GM23338 (cell line): Measurements from ENCODE around the gene KIF4B. TPM values are rescaled to one million over a fixed set of nuclear protein-coding genes. Genes with fewer than 3 reads are reported as not detected.

ENCODE experiments used
- ATAC-seq: fragments of 200-7000 bp; cut with Tn5 transposase; 3 replicates; pipeline ENCODE4 v1.9.1; 2020
- DNase-seq: peaks from one replicate; pipeline ENCODE4 v3.0.0-alpha.2; 2015; ENCODE audit warnings: low spot score
- H2AFZ ChIP-seq: fragments of 200-600 bp; sonication (generic); 2 replicates; pipeline ENCODE4 v1.8.0; 2016; ENCODE audit warnings: antibody characterized with exemption, mild to moderate bottlenecking, moderate library complexity
- H3F3A ChIP-seq: fragments of 200-600 bp; sonication (generic); replicated peaks from 2 replicates; pipeline ENCODE4 v1.8.0; 2017; ENCODE audit warnings: antibody characterized with exemption, mixed run types, low read depth
- H3K27ac ChIP-seq: fragments of 200-600 bp; sonication (generic); 2 replicates; pipeline ENCODE4 v1.6.1; 2016; ENCODE audit warnings: low read depth
- H3K27me3 ChIP-seq: fragments of 200-600 bp; sonication (generic); 2 replicates; pipeline ENCODE4 v1.8.0; 2016; ENCODE audit warnings: mild to moderate bottlenecking, mixed run types, moderate library complexity; ENCODE audit not compliant: insufficient read depth
- H3K36me3 ChIP-seq: fragments of 200-600 bp; sonication (generic); 2 replicates; pipeline ENCODE4 v1.8.0; 2016; ENCODE audit warnings: mild to moderate bottlenecking; ENCODE audit not compliant: insufficient read depth
- H3K4me1 ChIP-seq: fragments of 200-600 bp; sonication (generic); 2 replicates; pipeline ENCODE4 v1.8.0; 2016; ENCODE audit warnings: mild to moderate bottlenecking, moderate library complexity; ENCODE audit not compliant: insufficient read depth
- H3K4me2 ChIP-seq: fragments of 200-600 bp; sonication (generic); 2 replicates; pipeline ENCODE4 v1.7.1; 2017; ENCODE audit warnings: mixed run types
- H3K4me3 ChIP-seq: fragments of 200-600 bp; sonication (generic); 2 replicates; pipeline ENCODE4 v1.6.1; 2016; ENCODE audit warnings: mixed run types
- H3K79me2 ChIP-seq: fragments of 200-600 bp; sonication (generic); replicated peaks from 2 replicates; pipeline ENCODE4 v1.8.0; 2017; ENCODE audit warnings: mild to moderate bottlenecking; ENCODE audit not compliant: insufficient read depth
- H3K9me2 ChIP-seq: fragments of 200-600 bp; sonication (generic); 2 replicates; pipeline ENCODE4 v1.8.0; 2017; ENCODE audit not compliant: insufficient read depth
- H4K20me1 ChIP-seq: fragments of 200-600 bp; sonication (generic); replicated peaks from 2 replicates; pipeline ENCODE4 v1.8.0; 2017; ENCODE audit warnings: mild to moderate bottlenecking; ENCODE audit not compliant: insufficient read depth
- H3K27ac Mint-ChIP-seq: 2 replicates; pipeline ENCODE4 v1.8.0; 2020; ENCODE audit warnings: inconsistent platforms, mild to moderate bottlenecking, moderate library complexity, mixed read lengths
- H3K27me3 Mint-ChIP-seq: 3 replicates; pipeline ENCODE4 v1.8.0; 2022; ENCODE audit warnings: low read depth, mild to moderate bottlenecking, moderate library complexity, mixed read lengths, inconsistent platforms; ENCODE audit not compliant: insufficient read depth, poor library complexity
- H3K36me3 Mint-ChIP-seq: 3 replicates; pipeline ENCODE4 v1.8.0; 2021; ENCODE audit warnings: low read depth, mild to moderate bottlenecking, inconsistent platforms, moderate library complexity, mixed read lengths
- H3K4me1 Mint-ChIP-seq: 3 replicates; pipeline ENCODE4 v1.8.0; 2020; ENCODE audit warnings: mild to moderate bottlenecking, inconsistent platforms, mixed read lengths
- H3K4me3 Mint-ChIP-seq: 3 replicates; pipeline ENCODE4 v1.8.0; 2021; ENCODE audit warnings: moderate library complexity, mild to moderate bottlenecking, inconsistent platforms, mixed read lengths
- H3K9me3 Mint-ChIP-seq: 3 replicates; pipeline ENCODE4 v1.8.0; 2020; ENCODE audit warnings: moderate library complexity, mild to moderate bottlenecking, inconsistent platforms, mixed read lengths
- CREB1 ChIP-seq: fragments of 250-450 bp; sonication (Bioruptor Pico); IDR thresholded peaks from 2 replicates; pipeline ENCODE4 v1.5.0; 2020; ENCODE audit warnings: low read depth, mild to moderate bottlenecking, moderate library complexity
- CTCF ChIP-seq, 2 experiments: fragments of 200-600 bp in 1 of 2; sonication (generic) in 1 of 2; conservative IDR thresholded peaks; 2 replicates each; pipeline versions ENCODE4 v1.5.1 to v1.6.1; 2016 to 2017; ENCODE audit warnings: antibody characterized with exemption in 2 of 2, low read depth in 2 of 2, mild to moderate bottlenecking in 2 of 2, moderate library complexity in 1 of 2
- EZH2phosphoT487 ChIP-seq: fragments of 200-600 bp; sonication (generic); IDR thresholded peaks from one replicate; pipeline ENCODE4 v1.8.1; 2018; ENCODE audit warnings: antibody characterized with exemption; ENCODE audit not compliant: unreplicated experiment
- JUNB ChIP-seq: IDR thresholded peaks from one replicate; pipeline ENCODE4 v1.6.1; 2016; ENCODE audit warnings: antibody characterized with exemption; ENCODE audit not compliant: unreplicated experiment
- ZNF114 ChIP-seq: fragments of 250-450 bp; sonication (Bioruptor Pico); IDR thresholded peaks from 2 replicates; pipeline ENCODE4 v1.5.0; 2020; ENCODE audit warnings: mild to moderate bottlenecking, moderate library complexity
- ZNF331 ChIP-seq: fragments of 250-450 bp; sonication (Bioruptor Pico); IDR thresholded peaks from 2 replicates; pipeline ENCODE4 v1.5.0; 2020; ENCODE audit warnings: low read depth, mild to moderate bottlenecking, moderate library complexity
- ZNF462 ChIP-seq: fragments of 250-450 bp; sonication (Bioruptor Pico); IDR thresholded peaks from 2 replicates; pipeline ENCODE4 v1.5.0; 2020; ENCODE audit warnings: mild to moderate bottlenecking, moderate library complexity
- polyA plus RNA-seq: library from polyadenylated mRNA; unstranded; fragments of >200 nt; fragmentation: Nextera tagmentation; extraction: Ambion mirVana; gene quantifications from 2 replicates; pipeline ENCODE4 v1.2.1, GENCODE V29; 2016
- total RNA-seq: library from RNA; depleted of rRNA; stranded (reverse); fragments of >200 nt; shearing (Covaris generic); gene quantifications from 2 replicates; pipeline ENCODE4 v1.2.3, GENCODE V29; 2014
- TF ChIP-seq, protein P1 (sequence below): IDR thresholded peaks from one replicate; pipeline ENCODE4 v1.6.1; 2018; ENCODE audit warnings: antibody characterized with exemption; ENCODE audit not compliant: unreplicated experiment

The KIF4B gene
- total and polyA plus RNA-seq, 2 experiments from 2014 or later = not detected

DNA sequence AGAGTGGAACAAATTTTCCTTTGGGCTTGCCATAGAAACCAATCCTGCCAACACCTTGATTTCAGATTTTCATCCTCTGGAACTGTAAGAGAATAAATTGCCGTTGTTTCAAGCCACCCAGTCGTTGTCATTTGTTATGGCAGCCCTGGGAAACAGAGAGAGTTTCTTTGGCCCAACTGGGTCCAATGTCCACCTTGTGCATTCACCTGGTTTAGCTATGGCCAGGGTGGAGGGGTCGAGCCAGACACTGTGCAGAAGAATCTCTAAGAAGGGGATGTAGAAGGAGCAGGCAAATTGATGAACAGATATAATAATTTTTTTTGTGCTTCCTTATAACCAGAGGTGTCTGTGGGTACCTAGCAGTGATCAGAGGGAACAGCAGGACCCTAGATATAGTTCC is 9.8 kb downstream of the KIF4B start (continued):
- no peak for TF ChIP-seq ZNF462

GRCh38 chr5:155024015-155024414 is 10.5 kb downstream of the KIF4B start:
- H3K4me1 Mint-ChIP-seq = peaks cover 12% of the 10 kb centered on the region
- H3K27me3 Mint-ChIP-seq = no peaks in the 10 kb centered on the region
- Histone ChIP-seq H2AFZ (no peak overlapping the region), H3K4me1 (peaks cover 8% of the 10 kb centered on the region), H3K27me3 (no peaks in the 10 kb centered on the region), H3K79me2 (no peaks in the 10 kb centered on the region), H3K27ac (no peak overlapping the region), H4K20me1 (no peaks in the 10 kb centered on the region), H3K4me3 (no peak overlapping the region), H3K9me2 (no peaks in the 10 kb centered on the region; the same call in 1 of the 2 replicates), H3F3A (no peaks in the 10 kb centered on the region), H3K36me3 (peaks cover 3% of the 10 kb centered on the region; the same call in 1 of the 2 replicates), H3K4me2 (peak overlapping the region; percentile 33; the same call in 1 of the 2 replicates)
- TF ChIP-seq CREB1 (CRISPR knock-in tag) (0 out of 2 replicates have a peak, but pooled peaks have one; percentile 10), EZH2phosphoT487 (no peak)
- H3K36me3 Mint-ChIP-seq = no peaks in the 10 kb centered on the region
- DNase-seq (peak; percentile 74), ATAC-seq (peak; percentile 80)
- peaks cover 3% of the 10 kb centered on the region; the same call in 2 of the 3 replicates for H3K9me3 Mint-ChIP-seq
- H3K27ac Mint-ChIP-seq = peak overlapping the region; percentile 57
- no peak overlapping the region for H3K4me3 Mint-ChIP-seq

- Histone ChIP-seq H3K79me2 (no peaks in the 10 kb centered on the region), H3K27ac (no peak overlapping the region), H3K4me1 (peaks cover 8% of the 10 kb centered on the region), H3F3A (no peaks in the 10 kb centered on the region), H3K4me2 (no peak overlapping the region), H3K9me2 (no peaks in the 10 kb centered on the region; the same call in 1 of the 2 replicates), H4K20me1 (no peaks in the 10 kb centered on the region), H2AFZ (no peak overlapping the region), H3K36me3 (peaks cover 3% of the 10 kb centered on the region; the same call in 1 of the 2 replicates), H3K4me3 (no peak overlapping the region), H3K27me3 (no peaks in the 10 kb centered on the region)
- no peak overlapping the region for H3K4me3 Mint-ChIP-seq
- no peaks in the 10 kb centered on the region for H3K9me3 Mint-ChIP-seq
- DNase-seq (no peak), ATAC-seq (no peak)
- H3K4me1 Mint-ChIP-seq = peaks cover 12% of the 10 kb centered on the region
- no peak overlapping the region for H3K27ac Mint-ChIP-seq
- H3K27me3 Mint-ChIP-seq = no peaks in the 10 kb centered on the region
- H3K36me3 Mint-ChIP-seq = no peaks in the 10 kb centered on the region
- TF ChIP-seq EZH2phosphoT487 (no peak), JUNB (no peak), ZNF331 (CRISPR knock-in tag) (no peak), CREB1 (CRISPR knock-in tag) (no peak), CTCF (conservative IDR thresholded peaks at IDR 0.05; ENCODE audit: low read depth in 2 of 2) (no peak), ZNF114 (CRISPR knock-in tag) (no peak)
- TF ChIP-seq, protein P1, sequence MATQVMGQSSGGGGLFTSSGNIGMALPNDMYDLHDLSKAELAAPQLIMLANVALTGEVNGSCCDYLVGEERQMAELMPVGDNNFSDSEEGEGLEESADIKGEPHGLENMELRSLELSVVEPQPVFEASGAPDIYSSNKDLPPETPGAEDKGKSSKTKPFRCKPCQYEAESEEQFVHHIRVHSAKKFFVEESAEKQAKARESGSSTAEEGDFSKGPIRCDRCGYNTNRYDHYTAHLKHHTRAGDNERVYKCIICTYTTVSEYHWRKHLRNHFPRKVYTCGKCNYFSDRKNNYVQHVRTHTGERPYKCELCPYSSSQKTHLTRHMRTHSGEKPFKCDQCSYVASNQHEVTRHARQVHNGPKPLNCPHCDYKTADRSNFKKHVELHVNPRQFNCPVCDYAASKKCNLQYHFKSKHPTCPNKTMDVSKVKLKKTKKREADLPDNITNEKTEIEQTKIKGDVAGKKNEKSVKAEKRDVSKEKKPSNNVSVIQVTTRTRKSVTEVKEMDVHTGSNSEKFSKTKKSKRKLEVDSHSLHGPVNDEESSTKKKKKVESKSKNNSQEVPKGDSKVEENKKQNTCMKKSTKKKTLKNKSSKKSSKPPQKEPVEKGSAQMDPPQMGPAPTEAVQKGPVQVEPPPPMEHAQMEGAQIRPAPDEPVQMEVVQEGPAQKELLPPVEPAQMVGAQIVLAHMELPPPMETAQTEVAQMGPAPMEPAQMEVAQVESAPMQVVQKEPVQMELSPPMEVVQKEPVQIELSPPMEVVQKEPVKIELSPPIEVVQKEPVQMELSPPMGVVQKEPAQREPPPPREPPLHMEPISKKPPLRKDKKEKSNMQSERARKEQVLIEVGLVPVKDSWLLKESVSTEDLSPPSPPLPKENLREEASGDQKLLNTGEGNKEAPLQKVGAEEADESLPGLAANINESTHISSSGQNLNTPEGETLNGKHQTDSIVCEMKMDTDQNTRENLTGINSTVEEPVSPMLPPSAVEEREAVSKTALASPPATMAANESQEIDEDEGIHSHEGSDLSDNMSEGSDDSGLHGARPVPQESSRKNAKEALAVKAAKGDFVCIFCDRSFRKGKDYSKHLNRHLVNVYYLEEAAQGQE = no peak
Observed at GRCh38 chr5:155025895-155026294, 12.3 kb downstream of the KIF4B start.
